ENCODE measurements around the gene LTC4S.
"Not testable (repeated sequence)": the region's sequence is repeated elsewhere in the genome, so short reads cannot be mapped to it uniquely, and the experiment has no call there.

The LTC4S gene

GRCh38 chr5:179827680-179828079, 33.9 kb downstream of the LTC4S start:
- no peak for DNase-seq (ENCODE audit: low spot score)

GRCh38 chr5:179828756-179829421, 35.1 kb downstream of the LTC4S start:
- no peak for DNase-seq (ENCODE audit: low spot score)

GRCh38 chr5:179829732-179830435, 36.1 kb downstream of the LTC4S start:
- DNase-seq (ENCODE audit: low spot score), result no peak

DNA sequence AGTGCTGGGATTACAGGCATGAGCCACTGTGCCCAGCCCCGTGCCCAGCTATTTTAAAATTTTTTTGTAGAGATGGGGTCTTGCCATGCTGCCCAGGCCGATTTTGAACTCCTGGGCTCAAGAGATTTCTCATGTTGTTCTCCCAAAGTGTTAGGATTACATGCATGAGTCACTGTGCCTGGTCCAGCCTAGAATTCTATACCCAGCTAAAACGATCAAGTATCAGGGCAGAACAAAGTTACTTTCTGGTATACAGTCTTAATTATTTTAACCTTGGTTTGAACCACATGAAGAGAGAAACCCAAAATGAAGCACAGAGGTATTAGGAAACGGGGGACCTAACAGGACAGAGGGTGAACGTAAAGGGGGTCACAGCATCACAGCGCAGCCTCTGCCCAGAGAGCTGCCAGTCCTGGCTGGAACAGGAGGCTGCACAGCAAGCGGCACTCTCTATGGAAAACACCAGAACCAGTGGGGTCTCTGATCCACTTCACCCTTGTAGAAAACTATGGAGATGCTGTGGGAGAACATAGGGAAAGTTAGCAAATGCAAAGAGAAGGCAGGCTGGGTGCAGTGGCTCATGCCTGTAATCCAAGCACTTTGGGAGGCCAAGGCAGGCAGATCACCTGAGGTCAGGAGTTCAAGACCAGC, 37.2 kb downstream of the LTC4S start:
- DNase-seq (ENCODE audit: low spot score), result no peak

DNA sequence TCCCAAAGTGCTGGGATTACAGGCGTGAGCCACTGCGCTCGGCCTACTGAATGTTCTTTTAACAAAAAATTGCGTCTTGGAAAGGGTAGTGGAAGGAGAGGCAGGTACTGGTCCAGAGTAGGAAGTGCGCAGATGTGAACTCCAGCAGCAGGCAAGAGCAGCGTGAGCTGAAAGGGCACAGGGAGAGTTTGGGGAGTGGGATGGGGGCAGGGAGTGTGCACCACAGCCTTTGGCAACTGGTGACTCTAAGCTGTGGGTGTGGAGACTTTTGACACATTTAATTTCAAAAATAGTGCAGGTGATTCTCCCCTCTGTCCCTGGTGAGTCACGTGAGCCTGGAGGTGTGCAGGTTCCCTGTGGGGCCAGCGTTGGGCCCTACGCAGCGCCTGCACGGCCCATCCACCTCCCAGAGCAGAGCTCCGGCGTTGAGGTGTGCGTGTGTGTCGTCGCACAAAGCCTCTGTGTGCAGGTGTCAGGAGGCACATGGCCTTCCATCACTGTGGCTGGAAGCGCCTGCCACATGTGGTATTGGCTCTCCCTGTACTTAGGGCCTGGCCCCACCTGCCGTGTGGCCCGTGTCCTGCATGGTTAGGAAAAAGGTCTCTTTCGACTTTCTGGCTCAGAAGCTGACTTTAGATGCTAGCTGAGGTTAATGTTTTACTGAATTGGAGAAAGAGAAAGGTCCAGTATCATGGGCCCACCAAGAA, 38.4 kb downstream of the LTC4S start:
- DNase-seq (ENCODE audit: low spot score), result no peak

- DNase-seq (ENCODE audit: low spot score), result no peak
Observed at GRCh38 chr5:179833056-179833708, 39.4 kb downstream of the LTC4S start.

GRCh38 chr5:179833709-179834070, 39.9 kb downstream of the LTC4S start:
- no peak for DNase-seq (ENCODE audit: low spot score)

- no peak for DNase-seq (ENCODE audit: low spot score)
Observed at GRCh38 chr5:179834120-179834519, 40.3 kb downstream of the LTC4S start.

- DNase-seq (ENCODE audit: low spot score), result not testable (repeated sequence)
Observed at GRCh38 chr5:179834871-179835270, 41.1 kb downstream of the LTC4S start.

DNA sequence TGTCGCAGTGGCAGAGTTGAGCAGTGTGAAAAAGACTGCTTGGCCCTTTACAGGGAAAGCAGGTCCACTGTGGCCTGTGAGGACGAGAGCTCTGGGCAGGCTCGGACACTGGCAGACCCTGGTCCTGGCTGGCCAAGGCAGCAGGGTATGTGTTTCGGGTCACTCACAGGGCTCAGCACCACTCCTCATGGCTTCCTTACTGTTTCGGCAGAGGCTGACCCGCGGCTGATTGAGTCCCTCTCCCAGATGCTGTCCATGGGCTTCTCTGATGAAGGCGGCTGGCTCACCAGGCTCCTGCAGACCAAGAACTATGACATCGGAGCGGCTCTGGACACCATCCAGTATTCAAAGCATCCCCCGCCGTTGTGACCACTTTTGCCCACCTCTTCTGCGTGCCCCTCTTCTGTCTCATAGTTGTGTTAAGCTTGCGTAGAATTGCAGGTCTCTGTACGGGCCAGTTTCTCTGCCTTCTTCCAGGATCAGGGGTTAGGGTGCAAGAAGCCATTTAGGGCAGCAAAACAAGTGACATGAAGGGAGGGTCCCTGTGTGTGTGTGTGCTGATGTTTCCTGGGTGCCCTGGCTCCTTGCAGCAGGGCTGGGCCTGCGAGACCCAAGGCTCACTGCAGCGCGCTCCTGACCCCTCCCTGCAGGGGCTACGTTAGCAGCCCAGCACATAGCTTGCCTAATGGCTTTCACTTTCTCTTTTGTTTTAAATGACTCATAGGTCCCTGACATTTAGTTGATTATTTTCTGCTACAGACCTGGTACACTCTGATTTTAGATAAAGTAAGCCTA, 42.6 kb downstream of the LTC4S start:
- DNase-seq (ENCODE audit: low spot score), result no peak

GRCh38 chr5:179837076-179838011, 43.6 kb downstream of the LTC4S start:
- DNase-seq (ENCODE audit: low spot score), result no peak

- no peak for DNase-seq (ENCODE audit: low spot score)
Observed at GRCh38 chr5:179839328-179840256, 45.8 kb downstream of the LTC4S start.

GRCh38 chr5:179840321-179840720, 46.5 kb downstream of the LTC4S start:
- no peak for DNase-seq (ENCODE audit: low spot score)

DNA sequence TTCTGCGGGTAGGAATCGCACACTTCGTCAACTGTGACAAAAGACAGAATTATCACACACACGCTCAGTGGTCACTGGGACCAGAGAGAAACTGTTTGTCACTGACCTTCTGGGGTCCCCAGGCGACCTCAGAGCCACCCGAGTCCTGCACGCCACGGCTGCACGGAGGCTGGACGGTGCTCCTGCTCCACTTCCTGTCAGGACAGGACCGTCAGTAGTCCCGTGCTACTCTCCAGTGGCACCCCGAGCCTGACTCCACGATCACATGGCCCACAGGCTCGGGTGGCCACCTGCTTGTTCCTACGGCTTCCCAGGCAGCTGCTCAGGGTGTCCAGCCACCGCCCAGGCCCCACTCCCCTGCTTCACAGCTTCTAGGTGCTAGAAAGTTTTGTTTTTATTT, 47.0 kb downstream of the LTC4S start:
- no peak for DNase-seq (ENCODE audit: low spot score)

DNA sequence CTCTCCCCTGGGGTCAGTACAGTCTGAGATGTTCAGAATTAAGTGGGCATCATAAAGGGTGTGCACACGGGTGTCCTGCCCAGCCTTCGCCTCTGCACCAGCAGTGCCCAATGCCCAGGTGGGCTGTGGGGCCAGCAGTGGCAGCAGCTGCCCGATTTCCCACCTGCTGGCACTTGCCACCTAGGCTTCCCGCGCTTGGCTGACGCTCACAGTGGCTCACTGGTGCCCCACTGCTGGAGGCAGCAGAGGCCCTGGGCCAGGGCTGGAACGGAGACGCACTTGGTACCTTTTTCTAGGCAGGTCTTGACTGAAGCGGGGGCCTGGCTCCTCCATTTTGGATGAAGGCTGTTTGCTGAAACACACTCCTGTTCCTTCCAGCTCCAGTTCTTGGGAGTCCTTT, 47.8 kb downstream of the LTC4S start:
- DNase-seq (ENCODE audit: low spot score), result no peak
